ENCODE measurements around the gene CISD3.

Gene CISD3

DNA sequence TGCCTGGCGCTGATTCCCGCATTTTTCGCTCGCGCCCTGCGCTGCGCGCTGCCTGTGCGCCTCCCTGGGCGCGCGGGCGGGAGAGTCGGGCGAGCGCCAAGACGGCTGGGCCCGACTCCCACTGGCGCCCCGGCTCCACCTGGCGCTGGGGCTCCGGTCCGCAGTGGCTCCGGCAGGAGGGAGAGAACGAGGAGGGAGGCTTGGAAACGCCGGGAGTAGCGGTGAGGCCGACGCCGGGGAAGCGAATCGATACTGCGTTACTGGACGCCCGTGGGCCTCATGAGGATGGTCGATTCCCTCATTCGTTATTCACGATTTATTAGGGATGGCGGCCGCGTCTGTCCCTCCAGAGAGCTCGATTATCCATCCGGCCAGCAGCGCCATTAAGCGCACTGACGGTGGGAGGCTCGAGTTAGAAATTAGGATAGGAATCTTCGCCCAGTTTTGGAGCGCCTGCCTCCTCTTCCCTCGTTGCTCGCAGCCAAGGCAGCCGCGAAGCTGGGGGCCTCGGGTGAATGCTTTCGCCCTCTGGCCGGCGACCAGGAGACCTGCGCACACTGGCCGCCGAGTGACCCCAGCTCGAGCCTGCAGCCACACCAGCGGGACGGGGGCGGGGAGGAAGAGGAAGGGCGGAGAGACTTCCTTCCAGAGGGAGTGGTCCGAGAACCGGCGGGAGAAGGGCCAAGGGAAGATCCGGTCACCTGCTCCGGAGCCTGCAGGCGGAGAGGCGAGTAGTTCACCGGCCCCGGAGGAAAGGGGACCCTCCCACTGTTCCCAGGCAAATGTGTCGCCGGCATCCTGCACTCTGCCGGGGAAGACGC, 19.3 kb downstream of the CISD3 start:
- H3K27me3 ChIP-seq: no peaks in the 10 kb centered on the region
- intact Hi-C loops (cut with DNase I; ENCODE audit: low total_unique reads): loop anchor here (5.0 kb wide), 1 partner anchor 48 kb away; the partner anchor contains the start of gene PIP4K2B
- H3K4me1 ChIP-seq: peaks cover 0 to 67% (median 49%) of the 10 kb centered on the region in 4 donors
- peak overlapping the region; percentile 91 to 96 for H3K27ac ChIP-seq
- H3K4me3 ChIP-seq: peak overlapping the region; percentile 70 to 88
- H3K36me3 ChIP-seq: peaks cover 0 to 3% (median 0%) of the 10 kb centered on the region in 3 donors
- TF ChIP-seq CTCF (IDR thresholded peaks at IDR 0.05): no peak
- peak; percentile 92 for DNase-seq
- H3K9me3 ChIP-seq: no peaks in the 10 kb centered on the region

DNA sequence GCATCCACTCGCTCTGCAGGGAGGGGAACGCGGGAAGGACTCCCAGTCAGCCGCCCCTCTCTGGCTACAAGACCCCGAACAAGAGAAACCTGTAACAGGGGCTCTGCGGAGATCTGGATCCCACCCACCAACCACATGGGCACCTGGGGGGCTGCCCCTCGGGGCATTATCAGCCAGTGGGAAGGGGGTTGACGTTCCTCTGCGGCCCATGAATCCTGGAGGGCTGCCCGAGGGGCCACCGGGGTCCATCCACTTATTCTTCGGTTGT, 19.8 kb downstream of the CISD3 start:
- intact Hi-C loops (cut with DNase I; ENCODE audit: low total_unique reads): loop anchor here (5.0 kb wide), 1 partner anchor 47 kb away; the partner anchor contains the start of gene PIP4K2B
- H3K4me1 ChIP-seq: peaks cover 0 to 72% (median 54%) of the 10 kb centered on the region in 4 donors
- no peak for TF ChIP-seq CTCF (IDR thresholded peaks at IDR 0.05)
- H3K4me3 ChIP-seq: peak overlapping the region; percentile 70 to 88
- no peaks in the 10 kb centered on the region for H3K27me3 ChIP-seq
- H3K27ac ChIP-seq: peak overlapping the region; percentile 91 to 96
- DNase-seq: no peak
- H3K9me3 ChIP-seq: no peaks in the 10 kb centered on the region
- H3K36me3 ChIP-seq: peaks cover 0 to 9% (median under 1%) of the 10 kb centered on the region in 3 donors

DNA sequence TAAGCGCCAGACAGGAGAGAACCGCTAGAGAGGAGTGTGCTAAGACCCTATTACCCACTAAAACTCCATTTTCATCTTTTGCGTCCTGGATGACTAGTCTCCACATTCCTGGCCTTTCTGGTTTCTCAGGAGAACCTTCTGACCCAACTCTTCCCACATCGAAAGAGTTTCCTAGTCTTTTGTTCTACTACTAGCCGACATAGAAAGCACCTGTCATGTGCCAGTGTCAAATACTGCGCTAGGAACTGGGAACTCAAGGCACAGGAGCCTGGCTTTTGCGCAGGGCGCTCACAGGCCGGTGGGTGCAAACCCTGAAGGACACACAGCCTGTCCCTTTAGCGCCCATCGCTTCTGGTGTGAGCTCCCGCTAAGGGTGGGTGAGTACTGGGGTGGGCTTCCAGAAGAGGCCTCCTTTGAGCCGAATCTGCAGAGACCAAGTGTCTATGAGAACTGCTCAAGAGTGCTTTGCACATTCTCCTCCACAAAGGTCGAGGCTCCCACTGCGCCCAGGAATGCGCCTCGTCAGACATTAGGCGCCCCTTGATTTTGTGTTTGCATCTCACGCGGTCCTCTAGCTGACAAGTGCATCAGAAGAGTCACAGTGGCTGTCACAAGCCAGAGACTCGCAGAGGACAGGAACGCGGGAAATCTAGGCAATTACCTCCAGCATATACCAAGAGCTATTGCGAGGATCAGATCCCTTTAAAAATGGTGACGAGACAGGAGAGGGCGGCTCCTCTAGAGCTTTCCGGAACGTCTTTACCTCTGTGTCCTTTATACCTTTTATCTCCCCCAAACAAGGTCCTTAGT, 20.4 kb downstream of the CISD3 start:
- no peak for TF ChIP-seq CTCF (IDR thresholded peaks at IDR 0.05)
- Histone ChIP-seq H3K4me3 (peak overlapping the region; percentile 70 to 88), H3K27me3 (no peaks in the 10 kb centered on the region), H3K4me1 (peaks cover 0 to 73% (median 54%) of the 10 kb centered on the region in 4 donors), H3K9me3 (no peaks in the 10 kb centered on the region), H3K27ac (peak overlapping the region; percentile 91 to 96), H3K36me3 (peaks cover 0 to 12% (median 4%) of the 10 kb centered on the region in 3 donors)
- intact Hi-C loops (cut with DNase I; ENCODE audit: low total_unique reads): loop anchor here (5.0 kb wide), 1 partner anchor 47 kb away; the partner anchor contains the start of gene PIP4K2B
- DNase-seq: no peak

DNA sequence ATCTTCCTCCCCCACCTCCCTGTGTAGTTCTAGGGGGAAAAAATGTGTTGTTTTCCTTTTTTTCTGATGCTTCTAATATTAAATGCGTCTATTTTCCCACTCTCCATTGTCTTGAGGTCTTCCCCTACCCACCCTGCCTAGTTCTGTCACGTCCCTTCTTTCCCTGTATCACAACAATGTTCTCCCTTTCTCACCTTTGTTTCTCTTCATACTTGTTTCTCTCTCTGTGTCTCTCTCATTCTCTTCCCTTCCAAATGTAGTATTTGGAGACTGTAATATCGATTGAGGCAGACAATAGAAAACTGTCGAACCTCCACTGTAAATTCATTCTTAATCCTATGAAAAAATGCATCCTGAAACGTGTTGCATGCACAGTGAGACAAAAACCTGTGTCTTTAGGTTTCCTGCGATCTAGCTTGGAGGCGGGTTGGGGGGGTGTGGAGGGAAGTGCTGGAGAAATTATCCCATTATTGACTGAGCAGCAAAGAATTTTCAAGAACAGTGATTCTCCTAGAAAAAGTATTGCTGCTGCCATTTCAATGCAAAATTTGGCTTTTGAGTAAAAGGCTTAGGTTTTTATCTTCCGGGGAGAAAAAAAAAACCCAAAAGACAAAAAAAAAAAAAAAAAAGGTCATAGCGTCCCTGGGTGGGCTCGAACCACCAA, 21.1 kb downstream of the CISD3 start:
- Histone ChIP-seq H3K9me3 (no peaks in the 10 kb centered on the region), H3K4me1 (peaks cover 0 to 65% (median 50%) of the 10 kb centered on the region in 4 donors), H3K27ac (peak overlapping the region; percentile 8 to 96), H3K36me3 (peaks cover 7 to 19% (median 11%) of the 10 kb centered on the region in 3 donors), H3K27me3 (no peaks in the 10 kb centered on the region), H3K4me3 (peak overlapping the region; percentile 73 to 96)
- TF ChIP-seq CTCF (IDR thresholded peaks at IDR 0.05): no peak
- intact Hi-C loops (cut with DNase I; ENCODE audit: low total_unique reads): loop anchor here (5.0 kb wide), 1 partner anchor 46 kb away; the partner anchor contains the start of gene PIP4K2B
- no peak for DNase-seq

DNA sequence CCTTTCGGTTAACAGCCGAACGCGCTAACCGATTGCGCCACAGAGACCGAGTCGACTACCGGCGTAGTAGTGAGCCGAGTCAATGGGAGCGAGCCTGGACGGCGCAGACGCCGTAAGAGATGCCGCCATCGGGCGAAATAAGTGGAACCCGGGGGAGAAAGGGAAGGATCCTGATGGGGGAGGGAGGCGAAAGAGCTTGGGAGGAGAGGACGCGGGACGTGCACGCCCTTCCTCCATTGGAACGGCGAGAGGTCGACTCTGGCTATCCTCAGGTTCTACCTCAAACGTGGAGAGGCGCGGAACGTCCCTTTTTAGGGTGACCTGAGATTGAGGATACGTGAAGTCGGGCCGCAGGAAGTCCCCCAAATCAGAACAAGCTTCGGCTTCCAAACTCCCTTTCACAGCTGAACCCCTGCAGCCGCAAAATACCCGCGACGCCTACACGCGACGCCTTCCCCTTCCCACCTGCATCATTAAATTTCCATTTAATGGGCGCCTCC, 21.7 kb downstream of the CISD3 start:
- intact Hi-C loops (cut with DNase I; ENCODE audit: low total_unique reads): loop anchor here (5.0 kb wide), 1 partner anchor 45 kb away; the partner anchor contains the start of gene PIP4K2B
- Histone ChIP-seq H3K4me3 (peak overlapping the region; percentile 73 to 96), H3K4me1 (peaks cover 0 to 59% (median 44%) of the 10 kb centered on the region in 4 donors)

More for the DNA sequence above, 21.7 kb downstream of the CISD3 start:
- Histone ChIP-seq H3K27ac (peak overlapping the region; percentile 85 to 96), H3K36me3 (peaks cover 12 to 24% (median 15%) of the 10 kb centered on the region in 3 donors), H3K9me3 (no peaks in the 10 kb centered on the region), H3K27me3 (no peaks in the 10 kb centered on the region)
- TF ChIP-seq CTCF (IDR thresholded peaks at IDR 0.05): no peak
- peak; percentile 83 to 88 for DNase-seq

Data from tibial artery (tissue), 4 donors.